Measurements from ENCODE around the gene MAFG.

Gene MAFG

GRCh38 chr17:81907219-81908145, 20.1 kb downstream of the MAFG start:
- DNase-seq: peak; percentile 35

GRCh38 chr17:81906476-81907218, 20.9 kb downstream of the MAFG start:
- no peak for DNase-seq

GRCh38 chr17:81905993-81906392, 21.5 kb downstream of the MAFG start:
- peak; percentile 33 for DNase-seq

- DNase-seq: peak; percentile 34
Measured at GRCh38 chr17:81905424-81905875, 22.1 kb downstream of the MAFG start.

GRCh38 chr17:81904600-81905423, 22.7 kb downstream of the MAFG start:
- DNase-seq: peak; percentile 9

GRCh38 chr17:81903896-81904599, 23.5 kb downstream of the MAFG start:
- peak; percentile 32 for DNase-seq

- DNase-seq: peak; percentile 5
Measured at GRCh38 chr17:81903415-81903831, 24.1 kb downstream of the MAFG start.

- DNase-seq: peak; percentile 46
Measured at GRCh38 chr17:81902653-81903414, 24.7 kb downstream of the MAFG start.

- peak; percentile 48 for DNase-seq
Measured at GRCh38 chr17:81902023-81902652, 25.4 kb downstream of the MAFG start, which contains the start of gene NPB. NPB (plus strand) TSS chr17:81902238; CDS start chr17:81902278, 40 bp downstream.

GRCh38 chr17:81901167-81902022, 26.1 kb downstream of the MAFG start:
- peak; percentile 17 for DNase-seq

GRCh38 chr17:81900181-81900820, 27.2 kb downstream of the MAFG start:
- DNase-seq: peak; percentile 16

GRCh38 chr17:81899514-81900166, 27.9 kb downstream of the MAFG start:
- no peak for DNase-seq

GRCh38 chr17:81898885-81899284, 28.6 kb downstream of the MAFG start:
- DNase-seq: no peak

- DNase-seq: no peak
Measured at GRCh38 chr17:81898029-81898866, 29.3 kb downstream of the MAFG start.

GRCh38 chr17:81895400-81895799, 32.1 kb downstream of the MAFG start:
- peak; percentile 18 for DNase-seq

GRCh38 chr17:81891303-81891552, 36.3 kb downstream of the MAFG start:
- DNase-seq: no peak

GRCh38 chr17:81890447-81891302, 36.9 kb downstream of the MAFG start:
- DNase-seq: no peak

Measured in left hindlimb (tissue), 1 donor.